ENCODE results near the gene MAGEB2. TPM values are rescaled to one million over a fixed set of nuclear protein-coding genes. Genes with fewer than 3 reads are reported as not detected.

Gene MAGEB2
- total and polyA plus RNA-seq, 2 donors (not counting 1 experiment from before 2014, with no cell fraction given): not detected

GRCh38 chrX:30259927-30260326 is 44.6 kb downstream of the MAGEB2 start:
- no peaks in the 10 kb centered on the region for H3K9me3 ChIP-seq (ENCODE audit: control extremely low read depth in 1 of 3, control insufficient read depth in 2 of 3, insufficient read depth in 1 of 3, low read length in 2 of 3)
- intact Hi-C loops (cut with micrococcal nuclease): no loop called here
- peaks cover 2% of the 10 kb centered on the region for H3K9me3 Mint-ChIP-seq (ENCODE audit: insufficient read depth)

GRCh38 chrX:30261012-30261411 is 45.6 kb downstream of the MAGEB2 start:
- Mint-ChIP-seq H3K4me1 (no peaks in the 10 kb centered on the region), H3K9me3 (ENCODE audit: insufficient read depth) (peaks cover 2% of the 10 kb centered on the region), H3K27me3 (no peaks in the 10 kb centered on the region), H3K27ac (no peak overlapping the region), H3K4me3 (no peak overlapping the region)
- no peaks in the 10 kb centered on the region for H4K20me1 ChIP-seq (ENCODE audit: control insufficient read depth, insufficient read depth, low read length, poor library complexity, severe bottlenecking)
- H3K4me2 ChIP-seq (replicated peaks; ENCODE audit: low read depth, low read length, poor library complexity, severe bottlenecking): no peak overlapping the region
- no peaks in the 10 kb centered on the region for H3K36me3 ChIP-seq (replicated peaks in 1 of 2; ENCODE audit: control extremely low read depth in 1 of 2, control insufficient read depth in 1 of 2, extremely low read depth in 1 of 2, insufficient read depth in 2 of 2, low read length in 1 of 2)
- no peaks in the 10 kb centered on the region for H3K79me2 ChIP-seq (ENCODE audit: control insufficient read depth, insufficient read depth, low read length)
- ATAC-seq (ENCODE audit: low read depth) (no peak), DNase-seq (no peak)
- intact Hi-C loops (cut with micrococcal nuclease): no loop called here
- H3K4me3 ChIP-seq (ENCODE audit: control extremely low read depth in 1 of 5, extremely low read depth in 1 of 5, insufficient read depth in 1 of 5, low read depth in 2 of 5, low read length in 4 of 5): no peak overlapping the region
- no peaks in the 10 kb centered on the region for H3K9me3 ChIP-seq (ENCODE audit: control extremely low read depth in 1 of 3, control insufficient read depth in 2 of 3, insufficient read depth in 1 of 3, low read length in 2 of 3)
- no peak overlapping the region for H2AFZ ChIP-seq (ENCODE audit: insufficient read depth, low read depth, low read length, poor library complexity, severe bottlenecking)
- no peak overlapping the region for H3K27ac ChIP-seq (ENCODE audit: low read length in 2 of 2)
- H3K27me3 ChIP-seq (replicated peaks in 1 of 4; ENCODE audit: control extremely low read depth in 1 of 4, control insufficient read depth in 3 of 4, insufficient read depth in 4 of 4, low read length in 3 of 4): no peaks in the 10 kb centered on the region
- TF ChIP-seq EZH2 (IDR thresholded peaks at IDR 0.05; ENCODE audit: borderline replicate concordance, insufficient read depth, low read depth, low read length, poor library complexity, severe bottlenecking): no peak
- ChIA-PET CTCF (no interaction called here), POLR2A (no interaction called here)
- no peak overlapping the region for H3K9ac ChIP-seq (ENCODE audit: low read length)
- H3K4me1 ChIP-seq (ENCODE audit: control insufficient read depth in 2 of 2, insufficient read depth in 2 of 2, low read length in 2 of 2): no peaks in the 10 kb centered on the region

More at GRCh38 chrX:30259927-30260326, 44.6 kb downstream of the MAGEB2 start:
- Histone ChIP-seq H3K4me1 (ENCODE audit: control insufficient read depth in 2 of 2, insufficient read depth in 2 of 2, low read length in 2 of 2) (no peaks in the 10 kb centered on the region), H3K4me2 (replicated peaks; ENCODE audit: low read depth, low read length, poor library complexity, severe bottlenecking) (no peak overlapping the region), H3K36me3 (replicated peaks in 1 of 2; ENCODE audit: control extremely low read depth in 1 of 2, control insufficient read depth in 1 of 2, extremely low read depth in 1 of 2, insufficient read depth in 2 of 2, low read length in 1 of 2) (no peaks in the 10 kb centered on the region), H3K9ac (ENCODE audit: low read length) (no peak overlapping the region), H2AFZ (ENCODE audit: insufficient read depth, low read depth, low read length, poor library complexity, severe bottlenecking) (no peak overlapping the region), H3K27ac (ENCODE audit: low read length in 2 of 2) (no peak overlapping the region), H3K79me2 (ENCODE audit: control insufficient read depth, insufficient read depth, low read length) (no peaks in the 10 kb centered on the region), H4K20me1 (ENCODE audit: control insufficient read depth, insufficient read depth, low read length, poor library complexity, severe bottlenecking) (no peaks in the 10 kb centered on the region), H3K27me3 (replicated peaks in 1 of 4; ENCODE audit: control extremely low read depth in 1 of 4, control insufficient read depth in 3 of 4, insufficient read depth in 4 of 4, low read length in 3 of 4) (no peaks in the 10 kb centered on the region), H3K4me3 (ENCODE audit: control extremely low read depth in 1 of 5, extremely low read depth in 1 of 5, insufficient read depth in 1 of 5, low read depth in 2 of 5, low read length in 4 of 5) (no peak overlapping the region)
- ChIA-PET CTCF (no interaction called here), POLR2A (no interaction called here)
- DNase-seq (no peak), ATAC-seq (ENCODE audit: low read depth) (no peak)
- Mint-ChIP-seq H3K27ac (no peak overlapping the region), H3K27me3 (no peaks in the 10 kb centered on the region), H3K4me3 (no peak overlapping the region), H3K4me1 (no peaks in the 10 kb centered on the region)
- WGBS (ENCODE audit: insufficient coverage): no CpG with 5 or more reads among the region's 2 CpGs
- no peak for TF ChIP-seq EZH2 (IDR thresholded peaks at IDR 0.05; ENCODE audit: borderline replicate concordance, insufficient read depth, low read depth, low read length, poor library complexity, severe bottlenecking)
- TF ChIP-seq CTCF (IDR thresholded peaks at IDR 0.05): no peak
